Endothelial cell of umbilical vein (primary cell): ENCODE data around the gene POGZ. TPM values are rescaled to one million over a fixed set of nuclear protein-coding genes. Genes with fewer than 3 reads are reported as not detected.

Source experiments
- BruUV-seq: library from RNA; stranded (reverse); fragments of 400-500 nt; replicated peaks from 2 replicates; lab custom pipeline; 2021; lab: Mats Ljungman, UMichigan
- CTCF ChIA-PET: fragments of 300-600, 350-600 bp; sonication (Branson Sonifier 250); formaldehyde crosslinking; loops from one replicate; lab custom pipeline; 2021; ENCODE audit warnings: antibody characterized with exemption, inconsistent platforms; lab: Charles Lee
- POLR2A ChIA-PET: fragments of 300-600, 350-600 bp; sonication (Branson Sonifier 250); formaldehyde crosslinking; loops from one replicate; lab custom pipeline; 2021; ENCODE audit warnings: antibody characterized with exemption, inconsistent platforms; lab: Charles Lee
- DNase-seq: peaks from one replicate; pipeline ENCODE4 v3.0.0-alpha.2; 2011; ENCODE audit warnings: low read depth, low spot score
- FAIRE-seq: peaks from 2 replicates; lab custom pipeline; 2011; peaks lifted over from hg19 to GRCh38; lab: Jason Lieb, UNC
- H2AFZ ChIP-seq: 2 replicates; pipeline ENCODE4 v1.6.0; 2012; ENCODE audit warnings: low read depth, low read length, control low read depth, inconsistent platforms
- H3K27ac ChIP-seq: 2 replicates; pipeline ENCODE4 v1.5.1; 2011; ENCODE audit warnings: low read depth, mild to moderate bottlenecking, control low read depth, low read length, moderate library complexity; ENCODE audit not compliant: insufficient read depth
- H3K27me3 ChIP-seq, 2 experiments: 2 replicates each; pipeline versions ENCODE4 v1.6.0 to v1.6.1; 2011; ENCODE audit warnings: low read length in 2 of 2, mixed read lengths in 1 of 2; ENCODE audit not compliant: control insufficient read depth in 2 of 2, insufficient read depth in 2 of 2
- H3K36me3 ChIP-seq, 2 experiments: 2 replicates in 1 of 2; 3 replicates in 1 of 2; pipeline ENCODE4 v1.5.1; 2011; ENCODE audit warnings: low read length in 2 of 2, mild to moderate bottlenecking in 1 of 2, moderate library complexity in 1 of 2; ENCODE audit not compliant: control insufficient read depth in 2 of 2, insufficient read depth in 2 of 2; ENCODE audit errors: extremely low read depth in 1 of 2
- H3K4me1 ChIP-seq: 3 replicates; pipeline ENCODE4 v1.5.1; 2011; ENCODE audit warnings: mild to moderate bottlenecking, low read length; ENCODE audit not compliant: control insufficient read depth, insufficient read depth; ENCODE audit errors: extremely low read depth
- H3K4me2 ChIP-seq: 2 replicates; pipeline ENCODE4 v1.6.1; 2011; ENCODE audit warnings: low read length, control low read depth, mixed read lengths; ENCODE audit not compliant: insufficient read depth
- H3K4me3 ChIP-seq, 3 experiments: fragments of 200-600 bp in 1 of 3; sonication (generic), shearing (Covaris generic) in 1 of 3; replicated peaks in 1 of 3; 2 replicates each; pipeline ENCODE4 v1.5.1; 2011 to 2016; ENCODE audit warnings: control low read depth in 3 of 3, low read length in 3 of 3, mild to moderate bottlenecking in 2 of 3, inconsistent platforms in 1 of 3, low read depth in 1 of 3, moderate library complexity in 1 of 3; ENCODE audit not compliant: insufficient read depth in 1 of 3
- H3K79me2 ChIP-seq: 2 replicates; pipeline ENCODE4 v1.6.0; 2012; ENCODE audit warnings: low read length, inconsistent platforms; ENCODE audit not compliant: control insufficient read depth, insufficient read depth
- H3K9ac ChIP-seq: replicated peaks from 2 replicates; pipeline ENCODE3; 2011; ENCODE audit warnings: low read length, control low read depth; ENCODE audit not compliant: insufficient read depth; ENCODE audit errors: extremely low read depth
- H3K9me1 ChIP-seq: replicated peaks from 3 replicates; pipeline ENCODE4 v1.6.0; 2011; ENCODE audit warnings: mild to moderate bottlenecking, low read length; ENCODE audit not compliant: control insufficient read depth, insufficient read depth; ENCODE audit errors: extremely low read depth
- H3K9me3 ChIP-seq: replicated peaks from 2 replicates; pipeline ENCODE4 v1.5.1; 2012; ENCODE audit warnings: low read length, inconsistent platforms; ENCODE audit not compliant: control insufficient read depth, insufficient read depth
- H4K20me1 ChIP-seq: replicated peaks from 2 replicates; pipeline ENCODE3; 2011; ENCODE audit warnings: mild to moderate bottlenecking, low read length; ENCODE audit not compliant: control insufficient read depth, insufficient read depth; ENCODE audit errors: extremely low read depth
- EZH2 ChIP-seq: IDR thresholded peaks from 2 replicates; pipeline ENCODE4 v1.6.1; 2012; ENCODE audit warnings: borderline replicate concordance, low read depth, mild to moderate bottlenecking, moderate library complexity, low read length, inconsistent platforms; ENCODE audit not compliant: severe bottlenecking
- FOS ChIP-seq: IDR thresholded peaks from 2 replicates; pipeline ENCODE4 v1.6.1; 2011; ENCODE audit warnings: mild to moderate bottlenecking, low read length, moderate library complexity, borderline replicate concordance; ENCODE audit not compliant: insufficient read depth
- GATA2 ChIP-seq: IDR thresholded peaks from 2 replicates; pipeline ENCODE4 v1.7.0; 2011; ENCODE audit warnings: low read depth, mild to moderate bottlenecking, moderate library complexity, mixed read lengths, low read length; ENCODE audit not compliant: insufficient read length, insufficient read depth
- JUN ChIP-seq: IDR thresholded peaks from 2 replicates; pipeline ENCODE4 v1.6.1; 2011; ENCODE audit warnings: borderline replicate concordance, low read depth; ENCODE audit not compliant: insufficient read length, insufficient read depth
- MYC ChIP-seq: IDR thresholded peaks from one replicate; pipeline ENCODE4 v1.6.1; 2011; ENCODE audit warnings: mild to moderate bottlenecking, low read depth, low read length
- POLR2A ChIP-seq: IDR thresholded peaks from 2 replicates; pipeline ENCODE4 v1.6.1; 2012; ENCODE audit warnings: low read depth, mild to moderate bottlenecking, control low read depth, low read length
- POLR2AphosphoS5 ChIP-seq: IDR thresholded peaks from 2 replicates; pipeline ENCODE4 v1.6.1; 2012; ENCODE audit warnings: low read depth, mild to moderate bottlenecking, control low read depth, low read length, moderate library complexity; ENCODE audit not compliant: insufficient read depth
- dilution Hi-C: fragments of 300-500 bp; cut with MboI; formaldehyde crosslinking; loops from one replicate; pipeline ENCODE4 v1.15.0; 2019; ENCODE audit warnings: low sequenced_read_pairs; ENCODE audit not compliant: extremely low pct_ligation_motif_present
- intact Hi-C: fragments of 100-400 bp; cut with micrococcal nuclease; formaldehyde crosslinking; loops from one replicate; pipeline ENCODE4 v1.10.0; 2022
- polyA plus RNA-seq, 4 experiments: library from polyadenylated mRNA; depleted of rRNA in 3 of 4; stranded (reverse) in 3 of 4; unstranded in 1 of 4; fragments of >200 nt; gene quantifications; 2 replicates each; pipeline versions ENCODE4 v1.2.1 to v1.2.3, GENCODE V29; 2011 to 2012; ENCODE audit warnings: missing spikeins in 1 of 4
- total RNA-seq: library from RNA; stranded (reverse); gene quantifications from 2 replicates; pipeline ENCODE4 v1.2.3, GENCODE V29; 2021
- TF ChIP-seq, protein P1 (sequence below), 2 donors: IDR thresholded peaks; 1 replicate in 1 of 2; 2 replicates in 1 of 2; pipeline ENCODE4 v1.5.1; 2011; ENCODE audit warnings: low read length in 2 of 2, mild to moderate bottlenecking in 2 of 2, moderate library complexity in 2 of 2, control low read depth in 1 of 2, inconsistent platforms in 1 of 2, low read depth in 1 of 2; ENCODE audit not compliant: insufficient read depth in 1 of 2; ENCODE audit errors: extremely low read depth in 1 of 2
- TF ChIP-seq, protein P2 (sequence below): IDR thresholded peaks from 2 replicates; pipeline ENCODE4 v1.6.1; 2011; ENCODE audit not compliant: insufficient read depth, insufficient read length

Gene POGZ
- total and polyA plus RNA-seq, 2 donors (not counting 3 experiments of a cell fraction or from before 2014, with no cell fraction given) = 50.7 to 96.7 TPM

DNA sequence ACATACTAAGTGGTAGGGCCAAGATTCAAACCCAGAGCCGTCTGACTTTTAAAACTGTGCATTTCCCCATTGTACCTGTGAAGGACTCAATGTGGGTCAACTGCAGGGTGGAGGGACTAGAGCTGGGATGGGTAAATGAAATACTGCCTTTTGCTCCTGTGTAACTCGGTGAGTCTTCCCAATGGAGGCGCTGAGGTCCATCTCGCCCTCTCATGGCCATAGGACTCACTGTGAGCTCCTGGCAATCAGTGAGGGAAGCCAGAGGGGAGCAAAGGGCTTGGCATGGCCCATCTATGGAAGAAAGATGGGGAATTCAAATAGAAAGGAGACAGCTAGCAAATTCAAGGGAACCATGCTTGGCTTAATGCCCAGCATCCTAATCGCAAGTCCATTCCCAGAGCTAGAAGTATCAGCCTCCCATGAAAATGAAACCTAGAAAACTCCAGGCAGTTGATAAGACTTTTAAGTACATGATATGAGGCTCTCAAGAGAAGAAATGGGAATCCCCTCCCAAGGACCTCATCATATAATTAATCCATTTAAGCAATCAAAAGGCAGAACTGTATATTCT lies 26.5 kb upstream of the POGZ start:
- no peaks in the 10 kb centered on the region for H3K4me1 ChIP-seq
- no peaks in the 10 kb centered on the region for H3K27me3 ChIP-seq
- ChIA-PET POLR2A (no interaction called here), CTCF (interaction anchor here (1.3 to 1.5 kb wide), 2 partner anchors 15 to 20 kb away, joined by 3 to 4 read pairs; no protein-coding TSS in a partner anchor)
- H2AFZ ChIP-seq = no peak overlapping the region
- no peaks in the 10 kb centered on the region for H3K9me1 ChIP-seq
- intact Hi-C loops = no loop called here
- no peak for DNase-seq
- FAIRE-seq = no peak
- H3K79me2 ChIP-seq = no peaks in the 10 kb centered on the region
- TF ChIP-seq, protein P1, sequence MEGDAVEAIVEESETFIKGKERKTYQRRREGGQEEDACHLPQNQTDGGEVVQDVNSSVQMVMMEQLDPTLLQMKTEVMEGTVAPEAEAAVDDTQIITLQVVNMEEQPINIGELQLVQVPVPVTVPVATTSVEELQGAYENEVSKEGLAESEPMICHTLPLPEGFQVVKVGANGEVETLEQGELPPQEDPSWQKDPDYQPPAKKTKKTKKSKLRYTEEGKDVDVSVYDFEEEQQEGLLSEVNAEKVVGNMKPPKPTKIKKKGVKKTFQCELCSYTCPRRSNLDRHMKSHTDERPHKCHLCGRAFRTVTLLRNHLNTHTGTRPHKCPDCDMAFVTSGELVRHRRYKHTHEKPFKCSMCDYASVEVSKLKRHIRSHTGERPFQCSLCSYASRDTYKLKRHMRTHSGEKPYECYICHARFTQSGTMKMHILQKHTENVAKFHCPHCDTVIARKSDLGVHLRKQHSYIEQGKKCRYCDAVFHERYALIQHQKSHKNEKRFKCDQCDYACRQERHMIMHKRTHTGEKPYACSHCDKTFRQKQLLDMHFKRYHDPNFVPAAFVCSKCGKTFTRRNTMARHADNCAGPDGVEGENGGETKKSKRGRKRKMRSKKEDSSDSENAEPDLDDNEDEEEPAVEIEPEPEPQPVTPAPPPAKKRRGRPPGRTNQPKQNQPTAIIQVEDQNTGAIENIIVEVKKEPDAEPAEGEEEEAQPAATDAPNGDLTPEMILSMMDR (IDR thresholded peaks at IDR 0.05; ENCODE audit: extremely low read depth in 1 of 2, insufficient read depth in 1 of 2, low read depth in 1 of 2, low read length in 2 of 2) = no peak
- TF ChIP-seq, protein P2, sequence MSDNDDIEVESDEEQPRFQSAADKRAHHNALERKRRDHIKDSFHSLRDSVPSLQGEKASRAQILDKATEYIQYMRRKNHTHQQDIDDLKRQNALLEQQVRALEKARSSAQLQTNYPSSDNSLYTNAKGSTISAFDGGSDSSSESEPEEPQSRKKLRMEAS = no peak
- no peak for TF ChIP-seq GATA2
- no peak for TF ChIP-seq POLR2AphosphoS5
- no peak for TF ChIP-seq EZH2
- no peak for TF ChIP-seq JUN
- TF ChIP-seq POLR2A = no peak
- TF ChIP-seq MYC = no peak
- TF ChIP-seq FOS = no peak
- H3K27ac ChIP-seq = no peak overlapping the region
- no peak overlapping the region for H3K9ac ChIP-seq
- H3K9me3 ChIP-seq = no peaks in the 10 kb centered on the region
- no peaks in the 10 kb centered on the region for H3K36me3 ChIP-seq
- no peak overlapping the region for H3K4me2 ChIP-seq
- H3K4me3 ChIP-seq = no peak overlapping the region
- no TSS peak for BruUV-seq
- dilution Hi-C loops = no loop called here
- H4K20me1 ChIP-seq = no peaks in the 10 kb centered on the region
